ENCODE data around the gene LIMS2.

- TF ChIP-seq CTCF (IDR thresholded peaks at IDR 0.05 in 8 of 11, conservative IDR thresholded peaks at IDR 0.05 in 3 of 11) (no peak), POLR2AphosphoS5 (IDR thresholded peaks at IDR 0.05) (peak; percentile 39 to 79 (median 61)), POLR2A (IDR thresholded peaks at IDR 0.05) (no peak)
Observed at GRCh38 chr2:127638361-127639110, 36.8 kb downstream of the LIMS2 start.

Data from spleen (tissue), 7 donors.